Measurements from ENCODE around the gene ZNF474.

Gene ZNF474

GRCh38 chr5:122119205-122119604 is 10.1 kb upstream of the ZNF474 start:
- DNase-seq = no peak

GRCh38 chr5:122120493-122120892 is 8.9 kb upstream of the ZNF474 start:
- DNase-seq = no peak

- DNase-seq = no peak
Observed at GRCh38 chr5:122120957-122121356, 8.4 kb upstream of the ZNF474 start.

GRCh38 chr5:122121479-122122465 is 7.6 kb upstream of the ZNF474 start:
- DNase-seq = peak; percentile 38

GRCh38 chr5:122124766-122125165 is 4.6 kb upstream of the ZNF474 start:
- DNase-seq = no peak

- DNase-seq = no peak
Observed at GRCh38 chr5:122126177-122126755, 3.1 kb upstream of the ZNF474 start.

GRCh38 chr5:122126756-122127321 is 2.5 kb upstream of the ZNF474 start:
- no peak for DNase-seq

GRCh38 chr5:122130152-122130551 is 806 bp downstream of the ZNF474 start:
- DNase-seq = no peak

GRCh38 chr5:122137702-122138101 is 8.4 kb downstream of the ZNF474 start:
- no peak for DNase-seq

GRCh38 chr5:122138356-122138755 is 9.0 kb downstream of the ZNF474 start:
- DNase-seq = no peak

- no peak for DNase-seq
Observed at GRCh38 chr5:122140900-122141299, 11.6 kb downstream of the ZNF474 start.

- no peak for DNase-seq
Observed at GRCh38 chr5:122141751-122142150, 12.4 kb downstream of the ZNF474 start.

GRCh38 chr5:122142480-122143164 is 13.3 kb downstream of the ZNF474 start:
- no peak for DNase-seq

GRCh38 chr5:122144236-122144635 is 14.9 kb downstream of the ZNF474 start:
- no peak for DNase-seq

- DNase-seq = no peak
Observed at GRCh38 chr5:122145906-122146305, 16.6 kb downstream of the ZNF474 start.

- DNase-seq = no peak
Observed at GRCh38 chr5:122149321-122150090, 20.2 kb downstream of the ZNF474 start.

GRCh38 chr5:122150215-122150614 is 20.9 kb downstream of the ZNF474 start:
- no peak for DNase-seq

- DNase-seq = no peak
Observed at GRCh38 chr5:122151640-122152039, 22.3 kb downstream of the ZNF474 start.

GRCh38 chr5:122152266-122152900 is 23.0 kb downstream of the ZNF474 start:
- no peak for DNase-seq

- no peak for DNase-seq
Observed at GRCh38 chr5:122153230-122153629, 23.9 kb downstream of the ZNF474 start.

GRCh38 chr5:122153774-122154173 is 24.4 kb downstream of the ZNF474 start:
- no peak for DNase-seq

GRCh38 chr5:122154491-122154890 is 25.1 kb downstream of the ZNF474 start:
- DNase-seq = no peak

Measured in activated CD4-positive, alpha-beta T cell treated with anti-CD3 and anti-CD28 coated beads for 48 hours (primary cell).